H1 (cell line): Measurements from ENCODE around the gene SLC6A2.

ENCODE experiments used
- EP300 ChIP-seq, 2 experiments: IDR thresholded peaks; 1 replicate in 1 of 2; 2 replicates in 1 of 2; pipeline ENCODE4 v1.6.1; 2011 to 2012; ENCODE audit warnings: low read depth in 2 of 2, low read length in 2 of 2, mild to moderate bottlenecking in 2 of 2, borderline replicate concordance in 1 of 2, inconsistent platforms in 1 of 2, moderate library complexity in 1 of 2
- EZH2 ChIP-seq: fragments of 200-600 bp; sonication (generic); IDR thresholded peaks from 2 replicates; pipeline ENCODE4 v1.7.1; 2012; ENCODE audit warnings: low read depth, mild to moderate bottlenecking, moderate library complexity, low read length, inconsistent platforms; ENCODE audit not compliant: severe bottlenecking
- GABPA ChIP-seq: IDR thresholded peaks from 2 replicates; pipeline ENCODE4 v1.6.1; 2011; ENCODE audit warnings: mild to moderate bottlenecking, low read length, moderate library complexity, borderline replicate concordance; ENCODE audit not compliant: insufficient read depth
- JUND ChIP-seq: IDR thresholded peaks from 2 replicates; pipeline ENCODE4 v1.6.1; 2011; ENCODE audit warnings: mild to moderate bottlenecking, improper control_type of control experiment, low read length
- SIN3A ChIP-seq, 2 experiments: IDR thresholded peaks in 1 of 2; conservative IDR thresholded peaks in 1 of 2; 2 replicates each; pipeline ENCODE4 v1.6.1; 2011 to 2012; ENCODE audit warnings: low read length in 2 of 2, improper control_type of control experiment in 1 of 2, low read depth in 1 of 2, mild to moderate bottlenecking in 1 of 2
- TEAD4 ChIP-seq: IDR thresholded peaks from 2 replicates; pipeline ENCODE4 v1.6.1; 2012; ENCODE audit warnings: low read depth, low read length, inconsistent platforms, mixed read lengths
- ZNF274 ChIP-seq: IDR thresholded peaks from 2 replicates; pipeline ENCODE4 v1.7.0; 2012; ENCODE audit warnings: low read length, borderline replicate concordance; ENCODE audit errors: extremely low read depth

- TF ChIP-seq EP300 (IDR thresholded peaks at IDR 0.05; ENCODE audit: borderline replicate concordance in 1 of 2, low read depth in 2 of 2, low read length in 2 of 2) (no peak), JUND (no peak), SIN3A (conservative IDR thresholded peaks at IDR 0.05 in 1 of 2, IDR thresholded peaks at IDR 0.05 in 1 of 2; ENCODE audit: low read depth in 1 of 2, low read length in 2 of 2) (no peak), ZNF274 (no peak), EZH2 (no peak), TEAD4 (no peak), GABPA (no peak)
Measured at GRCh38 chr16:55698946-55699345, 43.2 kb downstream of the SLC6A2 start.
